ENCODE data around the gene DIP2C. TPM values are rescaled to one million over a fixed set of nuclear protein-coding genes. Genes with fewer than 3 reads are reported as not detected.

DIP2C gene
- polyA plus RNA-seq, 1 of the 3 experiments (the other 2 are of a cell fraction): 8.7 TPM

DNA sequence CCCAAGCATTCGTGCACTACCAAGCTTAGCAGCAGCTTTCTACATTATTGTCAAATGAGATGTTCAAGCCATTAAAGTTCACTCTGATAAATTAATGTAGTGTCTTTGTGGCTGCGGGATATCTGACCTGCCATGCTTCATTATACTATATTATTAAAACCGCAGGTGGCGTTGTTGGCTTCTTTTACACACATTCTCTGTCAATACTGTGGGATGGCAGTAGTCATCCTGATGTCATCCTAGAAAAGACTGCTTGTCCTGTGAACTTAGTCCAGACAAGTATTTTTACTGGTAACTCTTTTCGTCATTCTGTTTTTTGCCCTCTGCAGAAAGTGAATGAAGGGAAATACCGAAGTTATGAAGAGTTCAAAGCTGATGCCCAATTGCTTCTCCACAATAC, 450.4 kb downstream of the DIP2C start:
- POLR2A ChIA-PET: no interaction called here

DNA sequence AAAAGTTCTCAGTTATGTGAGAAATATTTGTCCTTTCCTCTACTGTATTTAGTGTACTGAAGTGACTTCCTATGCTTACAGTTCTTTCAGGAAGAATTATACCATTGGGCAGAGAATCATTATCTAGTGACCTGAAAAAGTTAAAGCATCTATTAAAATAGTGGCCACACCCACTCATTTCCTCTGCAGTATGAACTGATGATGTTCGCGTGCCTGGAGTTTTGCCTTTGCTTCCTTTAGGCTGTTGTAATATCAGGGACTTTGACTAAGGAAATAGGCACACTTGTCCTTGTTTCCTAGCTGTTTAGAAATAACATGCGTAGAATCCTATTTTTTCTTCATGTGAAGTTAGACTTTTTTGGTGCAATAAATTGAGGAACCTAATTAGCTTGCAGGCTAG, 453.6 kb downstream of the DIP2C start:
- Histone ChIP-seq H3K27me3 (ENCODE audit: insufficient read depth) (no peaks in the 10 kb centered on the region), H4K20me1 (ENCODE audit: insufficient read depth) (no peaks in the 10 kb centered on the region), H3K4me1 (ENCODE audit: control insufficient read depth in 1 of 2, insufficient read depth in 2 of 2, low read depth in 1 of 2, low read length in 1 of 2) (peaks cover 0 to 8% of the 10 kb centered on the region in 2 experiments; a peak in 2 of 4 replicates), H3K9me3 (no peaks in the 10 kb centered on the region), H3K36me3 (replicated peaks in 1 of 2; ENCODE audit: control insufficient read depth in 1 of 2, insufficient read depth in 2 of 2, low read length in 1 of 2) (peaks cover 33 to 45% of the 10 kb centered on the region in 2 experiments), H3K27ac (ENCODE audit: low read depth in 2 of 2, low read length in 1 of 2) (no peak overlapping the region), H3K4me3 (ENCODE audit: low read depth in 2 of 2, low read length in 1 of 2) (no peak overlapping the region), H3K9me2 (no peaks in the 10 kb centered on the region), H3K4me2 (no peak overlapping the region), H2AFZ (ENCODE audit: low read depth) (no peak overlapping the region), H3F3A (replicated peaks; ENCODE audit: insufficient read depth) (peaks cover 6% of the 10 kb centered on the region), H3K9ac (no peak overlapping the region), H3K79me2 (ENCODE audit: insufficient read depth) (no peaks in the 10 kb centered on the region; the same call in 1 of the 2 replicates)
- POLR2A ChIA-PET: no interaction called here
- CTCF ChIA-PET: no interaction called here
- no peak for DNase-seq
- 98% methylated on average over 3 of the region's 3 CpGs for WGBS (ENCODE audit: low lambda C conversion rate)
- TF ChIP-seq NRF1 (IDR thresholded peaks at IDR 0.05; ENCODE audit: low read depth, low read length): no peak
- TF ChIP-seq, protein P1, sequence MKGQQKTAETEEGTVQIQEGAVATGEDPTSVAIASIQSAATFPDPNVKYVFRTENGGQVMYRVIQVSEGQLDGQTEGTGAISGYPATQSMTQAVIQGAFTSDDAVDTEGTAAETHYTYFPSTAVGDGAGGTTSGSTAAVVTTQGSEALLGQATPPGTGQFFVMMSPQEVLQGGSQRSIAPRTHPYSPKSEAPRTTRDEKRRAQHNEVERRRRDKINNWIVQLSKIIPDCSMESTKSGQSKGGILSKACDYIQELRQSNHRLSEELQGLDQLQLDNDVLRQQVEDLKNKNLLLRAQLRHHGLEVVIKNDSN (IDR thresholded peaks at IDR 0.05; ENCODE audit: borderline replicate concordance, low read depth): no peak
- TF ChIP-seq ELF1 (IDR thresholded peaks at IDR 0.05): no peak
- TF ChIP-seq RCOR1 (IDR thresholded peaks at IDR 0.05; ENCODE audit: low read length): no peak
- TF ChIP-seq, protein P2, sequence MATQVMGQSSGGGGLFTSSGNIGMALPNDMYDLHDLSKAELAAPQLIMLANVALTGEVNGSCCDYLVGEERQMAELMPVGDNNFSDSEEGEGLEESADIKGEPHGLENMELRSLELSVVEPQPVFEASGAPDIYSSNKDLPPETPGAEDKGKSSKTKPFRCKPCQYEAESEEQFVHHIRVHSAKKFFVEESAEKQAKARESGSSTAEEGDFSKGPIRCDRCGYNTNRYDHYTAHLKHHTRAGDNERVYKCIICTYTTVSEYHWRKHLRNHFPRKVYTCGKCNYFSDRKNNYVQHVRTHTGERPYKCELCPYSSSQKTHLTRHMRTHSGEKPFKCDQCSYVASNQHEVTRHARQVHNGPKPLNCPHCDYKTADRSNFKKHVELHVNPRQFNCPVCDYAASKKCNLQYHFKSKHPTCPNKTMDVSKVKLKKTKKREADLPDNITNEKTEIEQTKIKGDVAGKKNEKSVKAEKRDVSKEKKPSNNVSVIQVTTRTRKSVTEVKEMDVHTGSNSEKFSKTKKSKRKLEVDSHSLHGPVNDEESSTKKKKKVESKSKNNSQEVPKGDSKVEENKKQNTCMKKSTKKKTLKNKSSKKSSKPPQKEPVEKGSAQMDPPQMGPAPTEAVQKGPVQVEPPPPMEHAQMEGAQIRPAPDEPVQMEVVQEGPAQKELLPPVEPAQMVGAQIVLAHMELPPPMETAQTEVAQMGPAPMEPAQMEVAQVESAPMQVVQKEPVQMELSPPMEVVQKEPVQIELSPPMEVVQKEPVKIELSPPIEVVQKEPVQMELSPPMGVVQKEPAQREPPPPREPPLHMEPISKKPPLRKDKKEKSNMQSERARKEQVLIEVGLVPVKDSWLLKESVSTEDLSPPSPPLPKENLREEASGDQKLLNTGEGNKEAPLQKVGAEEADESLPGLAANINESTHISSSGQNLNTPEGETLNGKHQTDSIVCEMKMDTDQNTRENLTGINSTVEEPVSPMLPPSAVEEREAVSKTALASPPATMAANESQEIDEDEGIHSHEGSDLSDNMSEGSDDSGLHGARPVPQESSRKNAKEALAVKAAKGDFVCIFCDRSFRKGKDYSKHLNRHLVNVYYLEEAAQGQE (IDR thresholded peaks at IDR 0.05; ENCODE audit: low read depth, low read length): no peak
- no peak for TF ChIP-seq RAD21 (IDR thresholded peaks at IDR 0.05; ENCODE audit: low read length)
- no peak for TF ChIP-seq RFX5 (IDR thresholded peaks at IDR 0.05; ENCODE audit: low read length)
- TF ChIP-seq, protein P3, sequence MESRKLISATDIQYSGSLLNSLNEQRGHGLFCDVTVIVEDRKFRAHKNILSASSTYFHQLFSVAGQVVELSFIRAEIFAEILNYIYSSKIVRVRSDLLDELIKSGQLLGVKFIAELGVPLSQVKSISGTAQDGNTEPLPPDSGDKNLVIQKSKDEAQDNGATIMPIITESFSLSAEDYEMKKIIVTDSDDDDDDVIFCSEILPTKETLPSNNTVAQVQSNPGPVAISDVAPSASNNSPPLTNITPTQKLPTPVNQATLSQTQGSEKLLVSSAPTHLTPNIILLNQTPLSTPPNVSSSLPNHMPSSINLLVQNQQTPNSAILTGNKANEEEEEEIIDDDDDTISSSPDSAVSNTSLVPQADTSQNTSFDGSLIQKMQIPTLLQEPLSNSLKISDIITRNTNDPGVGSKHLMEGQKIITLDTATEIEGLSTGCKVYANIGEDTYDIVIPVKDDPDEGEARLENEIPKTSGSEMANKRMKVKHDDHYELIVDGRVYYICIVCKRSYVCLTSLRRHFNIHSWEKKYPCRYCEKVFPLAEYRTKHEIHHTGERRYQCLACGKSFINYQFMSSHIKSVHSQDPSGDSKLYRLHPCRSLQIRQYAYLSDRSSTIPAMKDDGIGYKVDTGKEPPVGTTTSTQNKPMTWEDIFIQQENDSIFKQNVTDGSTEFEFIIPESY (IDR thresholded peaks at IDR 0.05; ENCODE audit: borderline replicate concordance, low read depth): no peak
- no peak for TF ChIP-seq FOSL2 (IDR thresholded peaks at IDR 0.05; ENCODE audit: borderline replicate concordance, low read depth)

More for the DNA sequence above, 450.4 kb downstream of the DIP2C start:
- no peak overlapping the region for H3K4me3 ChIP-seq (ENCODE audit: low read depth in 2 of 2, low read length in 1 of 2)
- H3K9ac ChIP-seq: no peak overlapping the region
- H3K4me1 ChIP-seq (ENCODE audit: control insufficient read depth in 1 of 2, insufficient read depth in 2 of 2, low read depth in 1 of 2, low read length in 1 of 2): peaks cover 0 to 7% of the 10 kb centered on the region in 2 experiments; a peak in 2 of 4 replicates
- DNase-seq: no peak
- H4K20me1 ChIP-seq (ENCODE audit: insufficient read depth): no peaks in the 10 kb centered on the region
- H3K79me2 ChIP-seq (ENCODE audit: insufficient read depth): no peaks in the 10 kb centered on the region
- no peak overlapping the region for H2AFZ ChIP-seq (ENCODE audit: low read depth)
- no peaks in the 10 kb centered on the region for H3K9me2 ChIP-seq
- H3K4me2 ChIP-seq: no peak overlapping the region
- peaks cover 4% of the 10 kb centered on the region for H3F3A ChIP-seq (replicated peaks; ENCODE audit: insufficient read depth)
- peaks cover 48 to 64% of the 10 kb centered on the region in 2 experiments for H3K36me3 ChIP-seq (replicated peaks in 1 of 2; ENCODE audit: control insufficient read depth in 1 of 2, insufficient read depth in 2 of 2, low read length in 1 of 2)
- no peaks in the 10 kb centered on the region for H3K27me3 ChIP-seq (ENCODE audit: insufficient read depth)
- H3K27ac ChIP-seq (ENCODE audit: low read depth in 2 of 2, low read length in 1 of 2): no peak overlapping the region
- CTCF ChIA-PET: interaction anchor here (1.0 to 1.2 kb wide), 2 partner anchors 8 to 13 kb away, joined by 3 read pairs; no protein-coding TSS in a partner anchor
- H3K9me3 ChIP-seq: no peaks in the 10 kb centered on the region
- WGBS (ENCODE audit: low lambda C conversion rate): 97% methylated on average over 6 of the region's 6 CpGs
- TF ChIP-seq, protein P2 (IDR thresholded peaks at IDR 0.05; ENCODE audit: low read depth, low read length): no peak
- TF ChIP-seq TCF12 (IDR thresholded peaks at IDR 0.05): no peak
- TF ChIP-seq GATA2 (CRISPR knock-in tag; IDR thresholded peaks at IDR 0.05): no peak
- no peak for TF ChIP-seq NFIC (IDR thresholded peaks at IDR 0.05; ENCODE audit: borderline replicate concordance)
- TF ChIP-seq, protein P4, sequence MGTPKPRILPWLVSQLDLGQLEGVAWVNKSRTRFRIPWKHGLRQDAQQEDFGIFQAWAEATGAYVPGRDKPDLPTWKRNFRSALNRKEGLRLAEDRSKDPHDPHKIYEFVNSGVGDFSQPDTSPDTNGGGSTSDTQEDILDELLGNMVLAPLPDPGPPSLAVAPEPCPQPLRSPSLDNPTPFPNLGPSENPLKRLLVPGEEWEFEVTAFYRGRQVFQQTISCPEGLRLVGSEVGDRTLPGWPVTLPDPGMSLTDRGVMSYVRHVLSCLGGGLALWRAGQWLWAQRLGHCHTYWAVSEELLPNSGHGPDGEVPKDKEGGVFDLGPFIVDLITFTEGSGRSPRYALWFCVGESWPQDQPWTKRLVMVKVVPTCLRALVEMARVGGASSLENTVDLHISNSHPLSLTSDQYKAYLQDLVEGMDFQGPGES (IDR thresholded peaks at IDR 0.05; ENCODE audit: low read depth, low read length): no peak
